K562 (cell line): ENCODE measurements around the gene WNT8A.
"Not testable (repeated sequence)": the region's sequence is repeated elsewhere in the genome, so short reads cannot be mapped to it uniquely, and the experiment has no call there.

Experiments used
- CHD2 ChIP-seq: IDR thresholded peaks from 2 replicates; pipeline ENCODE4 v1.6.1; 2011; ENCODE audit warnings: low read depth, low read length
- CTCF ChIP-seq, 3 experiments: IDR thresholded peaks in 2 of 3; conservative IDR thresholded peaks in 1 of 3; 2 replicates each; pipeline ENCODE4 v1.5.1; 2011 to 2012; ENCODE audit warnings: low read length in 3 of 3, mild to moderate bottlenecking in 3 of 3, control low read depth in 2 of 3, improper control_type of control experiment in 1 of 3, inconsistent platforms in 1 of 3, low read depth in 1 of 3, mixed read lengths in 1 of 3, moderate library complexity in 1 of 3; ENCODE audit not compliant: insufficient read depth in 2 of 3
- EZH2 ChIP-seq: IDR thresholded peaks from 2 replicates; pipeline ENCODE4 v1.6.1; 2012; ENCODE audit warnings: low read depth, mild to moderate bottlenecking, inconsistent platforms, low read length, borderline replicate concordance
- NR4A1 ChIP-seq, 2 experiments: fragments of 250-450 bp in 1 of 2; fragments of 450-650 bp in 1 of 2; sonication (Bioruptor Pico) in 1 of 2; IDR thresholded peaks; 2 replicates each; pipeline versions ENCODE4 v1.4.0 to v1.6.1; 2016 to 2020; ENCODE audit warnings: mild to moderate bottlenecking in 2 of 2, missing compliant biosample characterization in 1 of 2, missing genetic modification characterization in 1 of 2, moderate library complexity in 1 of 2
- POU5F1 ChIP-seq: fragments of 150-350 bp; IDR thresholded peaks from 2 replicates; pipeline ENCODE4 v1.6.1; 2014; ENCODE audit warnings: borderline replicate concordance, low read length, low read depth, mild to moderate bottlenecking; ENCODE audit not compliant: partially characterized antibody

DNA sequence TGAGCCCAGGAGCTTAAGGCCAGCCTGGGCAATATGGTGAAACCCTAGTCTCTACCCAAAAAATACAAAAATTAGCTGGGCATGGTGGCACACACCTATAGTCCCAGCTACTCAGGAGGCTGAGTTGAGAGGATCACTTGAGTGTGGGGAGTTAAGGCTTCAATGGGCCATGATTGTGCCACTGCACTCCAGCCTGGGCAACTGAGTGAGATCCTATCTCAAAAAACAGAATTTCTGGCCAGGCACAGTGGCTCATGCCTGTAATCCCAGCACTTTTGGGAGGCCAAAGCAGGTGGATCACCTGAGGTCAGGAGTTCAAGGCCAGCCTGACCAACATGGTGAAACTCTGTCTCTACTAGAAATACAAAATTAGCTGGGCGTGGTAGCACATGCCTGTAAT is 31.1 kb upstream of the WNT8A start:
- TF ChIP-seq EZH2; POU5F1; CTCF (IDR thresholded peaks at IDR 0.05 in 2 of 3, conservative IDR thresholded peaks at IDR 0.05 in 1 of 3; ENCODE audit: insufficient read depth in 2 of 3, low read depth in 1 of 3, low read length in 3 of 3); CHD2; NR4A1 (CRISPR knock-in tag; IDR thresholded peaks at IDR 0.05); NR4A1 (tag; IDR thresholded peaks at IDR 0.05): not testable (repeated sequence)
